ENCODE data around the gene ZCCHC2. TPM values are rescaled to one million over a fixed set of nuclear protein-coding genes. Genes with fewer than 3 reads are reported as not detected.

ZCCHC2 gene
- polyA plus RNA-seq, 1 donor, result 8.7 TPM

DNA sequence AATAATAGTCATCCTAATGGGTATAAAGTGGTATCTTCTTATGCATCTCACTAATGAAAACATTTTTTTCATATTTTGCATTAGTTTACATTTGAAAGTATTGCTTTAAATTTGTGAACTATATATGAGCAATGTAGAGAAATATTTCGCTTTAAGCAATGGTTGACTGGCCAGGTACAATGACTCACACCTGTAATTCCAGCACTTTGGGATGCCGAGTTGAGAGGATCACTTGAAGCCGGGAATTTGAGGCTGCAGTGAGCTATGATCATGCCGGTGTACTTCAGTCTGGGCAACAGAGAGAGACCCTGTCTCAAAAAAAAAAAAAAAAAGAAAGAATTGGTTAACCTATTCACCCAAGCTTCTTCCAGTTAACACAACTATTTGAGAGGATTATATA, 15.1 kb downstream of the ZCCHC2 start:
- no peak for DNase-seq (ENCODE audit: low read depth)

DNA sequence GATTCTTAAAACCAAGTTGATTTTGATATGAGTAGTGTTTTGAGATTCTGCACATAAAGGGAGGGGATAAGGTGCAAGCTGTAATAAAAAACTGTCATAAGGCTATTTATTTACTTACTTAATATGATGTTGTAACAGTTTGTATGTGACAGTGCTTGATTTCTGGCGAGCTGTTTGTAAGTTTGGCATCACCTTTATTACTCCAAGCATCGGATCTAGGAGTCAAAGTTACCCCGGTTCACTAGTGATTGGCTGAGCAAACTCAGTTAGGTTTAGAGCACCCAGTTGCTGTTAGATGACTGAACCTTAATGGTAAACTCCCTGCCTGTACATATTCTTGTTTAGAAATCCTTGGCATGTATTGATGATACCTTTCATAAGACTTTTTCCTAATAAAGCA, 16.1 kb downstream of the ZCCHC2 start:
- DNase-seq (ENCODE audit: low read depth), result no peak

DNA sequence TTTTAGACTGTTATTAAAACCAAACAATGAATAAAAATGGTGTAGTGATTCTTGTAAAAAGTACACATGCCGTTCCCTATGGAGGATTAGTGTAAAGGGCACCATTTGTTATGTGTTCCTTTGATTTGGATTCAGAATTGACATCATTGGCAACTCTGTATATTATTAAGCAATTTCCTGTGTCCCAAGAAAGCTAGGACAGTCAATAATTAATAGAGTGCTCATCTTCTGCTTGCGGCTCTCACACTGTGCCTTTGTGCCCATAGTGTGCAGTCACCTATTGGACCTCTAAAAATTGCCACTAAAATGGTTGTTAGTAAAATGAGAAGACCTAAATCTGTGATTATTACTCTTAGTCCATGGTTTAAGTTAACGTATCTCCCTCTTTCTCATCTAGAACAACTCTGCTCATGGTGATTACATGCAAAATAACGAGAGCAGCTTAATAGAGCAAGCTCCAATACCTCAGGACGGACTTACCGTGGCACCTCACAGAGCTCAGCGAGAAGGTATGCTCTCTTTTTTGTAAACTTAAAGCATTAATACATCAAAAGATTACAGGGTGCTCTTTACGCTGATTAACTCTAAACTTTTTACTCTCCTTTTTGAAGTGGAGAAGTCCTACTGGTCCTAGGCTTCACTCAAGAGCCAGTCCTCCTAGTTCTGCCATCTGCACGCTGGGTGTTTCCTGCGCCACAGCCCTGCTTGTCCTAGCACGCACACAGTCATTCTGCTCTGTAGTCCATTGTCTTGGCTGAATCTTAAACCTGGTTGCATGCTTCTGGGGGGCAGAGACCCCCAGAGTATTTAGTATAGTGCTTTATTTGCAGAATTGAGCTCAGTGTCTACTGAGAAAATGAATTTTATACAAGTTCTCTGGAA, 16.7 kb downstream of the ZCCHC2 start:
- no peak for DNase-seq (ENCODE audit: low read depth)

DNA sequence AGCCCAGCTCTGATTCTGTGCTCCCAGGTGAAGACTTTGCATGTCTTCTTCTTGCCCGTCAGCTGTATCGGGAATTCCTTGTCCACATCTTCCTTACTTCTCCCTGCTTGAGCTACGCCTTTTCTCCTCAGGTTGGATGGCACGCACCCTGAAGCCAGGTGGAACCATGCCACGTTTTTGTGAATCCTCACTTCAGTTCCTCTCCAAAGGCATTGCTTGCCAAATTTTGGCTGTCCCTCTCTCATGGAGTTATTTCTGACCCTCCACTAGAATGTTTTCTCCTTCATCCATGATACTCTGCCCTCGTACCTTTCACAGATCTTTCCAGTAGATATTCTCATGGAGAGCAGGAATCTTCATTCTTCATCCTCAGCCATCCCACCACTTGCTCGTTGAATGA, 20.2 kb downstream of the ZCCHC2 start:
- DNase-seq (ENCODE audit: low read depth), result no peak

DNA sequence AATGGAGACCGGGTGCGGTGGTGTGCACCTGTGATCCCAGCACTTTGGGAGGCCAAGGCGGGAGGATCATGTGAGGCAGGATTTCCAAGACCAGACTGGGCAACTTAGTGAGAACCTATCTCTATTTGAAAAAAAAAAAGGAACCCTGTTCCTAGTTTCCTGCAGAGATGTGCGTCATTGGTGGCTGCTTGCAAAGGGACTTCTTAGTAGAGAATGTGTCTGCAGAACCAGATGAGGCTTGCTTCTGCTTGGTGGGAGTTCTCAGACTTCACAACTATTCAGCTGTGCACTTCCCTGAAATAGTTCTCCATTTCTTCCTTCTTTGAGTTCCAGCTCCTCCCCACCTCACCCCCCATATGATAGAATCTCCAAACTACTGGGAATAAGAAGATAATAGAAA, 22.3 kb downstream of the ZCCHC2 start:
- no peak for DNase-seq (ENCODE audit: low read depth)

DNA sequence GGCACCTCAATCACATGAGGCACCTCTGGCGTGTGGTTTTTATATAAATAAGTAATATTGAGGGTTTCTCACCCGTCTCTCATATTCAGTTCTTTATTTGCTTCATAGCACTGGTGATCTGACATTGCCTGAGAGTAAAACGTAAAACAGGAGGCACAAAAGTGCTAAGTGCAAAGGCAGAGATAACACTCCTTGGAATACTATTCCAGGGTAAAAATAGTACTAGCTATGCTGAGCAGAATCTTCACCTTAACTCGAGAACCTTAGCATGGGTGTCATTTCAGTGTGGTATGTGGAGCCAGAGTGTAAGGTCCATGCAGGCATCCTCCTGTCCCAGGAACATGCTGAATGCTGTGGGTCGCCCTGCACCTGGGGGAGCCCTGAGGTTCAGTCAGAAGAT, 26.9 kb downstream of the ZCCHC2 start:
- no peak for DNase-seq (ENCODE audit: low read depth)

DNA sequence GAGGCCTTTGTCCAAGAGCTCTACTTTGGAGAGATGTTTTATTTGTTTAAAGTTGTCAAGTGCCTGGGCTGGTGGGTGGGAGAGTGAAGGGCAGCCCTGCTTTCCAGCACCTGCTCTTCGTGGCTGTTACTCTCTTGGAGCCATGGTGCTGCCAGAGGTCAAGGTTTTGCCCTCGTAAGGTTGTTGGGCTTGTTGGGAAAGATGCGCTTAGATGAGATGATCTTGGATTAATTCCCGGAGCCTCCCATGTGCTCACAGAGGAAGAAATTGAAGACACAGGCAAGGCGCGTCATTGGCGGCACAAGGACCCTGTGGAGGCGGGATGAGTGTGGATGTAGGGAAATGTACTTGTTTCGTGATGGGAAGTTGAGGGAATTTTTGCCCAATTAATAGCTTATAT, 27.9 kb downstream of the ZCCHC2 start:
- DNase-seq (ENCODE audit: low read depth), result no peak

DNA sequence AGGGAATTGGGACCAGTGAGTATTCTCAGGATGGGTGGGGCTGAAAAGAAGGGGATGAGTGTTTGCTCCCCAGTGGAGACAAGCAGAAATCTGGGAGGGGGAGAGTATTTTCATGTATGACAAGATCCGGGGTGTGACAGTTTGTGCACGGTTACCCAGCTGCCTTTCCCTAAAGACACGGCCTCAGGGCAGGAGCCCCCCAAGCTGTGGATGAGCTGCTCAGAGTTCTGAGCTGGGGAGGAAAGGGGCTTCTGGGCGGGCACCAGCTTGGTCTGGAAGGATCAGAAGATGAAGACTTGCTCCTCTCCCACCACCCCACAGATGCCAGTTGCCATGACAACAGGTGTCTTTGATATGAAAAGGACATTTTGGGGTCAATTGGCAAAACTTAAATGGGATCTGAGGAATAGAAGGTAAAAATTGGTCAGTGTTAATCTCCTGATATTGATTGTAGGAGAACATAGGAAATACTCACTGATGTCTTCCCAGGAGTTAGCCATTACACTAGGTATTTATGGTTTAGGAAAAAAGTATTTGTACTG, 29.2 kb downstream of the ZCCHC2 start:
- no peak for DNase-seq (ENCODE audit: low read depth)

DNA sequence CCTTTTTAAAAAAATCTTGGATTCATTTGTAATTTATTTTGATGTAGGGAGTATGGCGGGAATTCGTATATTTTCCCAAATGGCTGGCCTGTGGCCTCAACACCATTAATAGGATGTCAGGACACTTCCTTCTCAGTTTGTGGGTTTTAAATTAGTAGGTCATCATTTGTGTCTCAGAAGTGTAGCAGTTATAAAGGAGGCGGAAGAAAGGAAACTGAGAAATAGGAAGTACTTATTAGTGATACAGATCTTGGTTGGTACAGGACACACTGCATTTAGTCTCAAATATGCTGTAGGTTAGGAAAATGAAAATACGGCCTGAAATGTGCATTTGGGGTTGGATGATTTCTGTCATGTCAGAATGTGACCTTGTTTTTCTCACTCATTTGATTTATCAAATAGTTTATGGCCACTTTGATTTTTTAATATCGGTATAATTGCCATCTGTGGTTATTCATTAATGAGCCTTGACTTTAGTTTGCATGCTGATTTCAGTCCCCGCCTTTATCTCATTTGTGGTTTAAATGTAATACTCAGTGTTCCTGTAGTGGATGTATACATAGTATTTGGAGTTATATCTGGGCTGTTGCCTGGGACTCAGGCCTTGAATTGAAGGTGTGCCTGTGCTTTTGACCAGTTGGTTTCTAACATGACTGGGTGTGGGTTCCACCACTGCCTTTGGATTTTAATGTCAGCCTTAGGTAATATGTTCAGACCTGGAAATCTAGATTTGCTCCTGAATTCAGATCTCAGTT, 31.4 kb downstream of the ZCCHC2 start:
- DNase-seq (ENCODE audit: low read depth), result no peak

DNA sequence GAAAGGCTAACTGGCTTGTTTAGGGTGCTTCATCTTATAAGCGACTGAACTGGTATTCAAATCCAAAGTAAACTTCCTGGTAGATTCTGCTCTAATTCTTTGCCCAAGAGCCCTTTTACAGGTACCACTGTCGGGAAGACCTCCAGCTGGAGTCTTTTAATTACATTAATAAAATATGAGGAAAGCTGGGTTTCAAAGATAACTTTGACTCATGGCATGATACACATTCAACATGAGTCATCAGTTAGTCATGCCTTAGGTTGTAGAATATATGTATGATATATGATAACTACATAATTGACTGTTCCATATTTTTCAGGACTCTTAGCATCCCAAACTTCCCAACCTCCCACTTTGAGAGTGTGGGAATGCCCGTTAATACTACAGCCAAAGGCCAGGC, 32.3 kb downstream of the ZCCHC2 start:
- no peak for DNase-seq (ENCODE audit: low read depth)

DNA sequence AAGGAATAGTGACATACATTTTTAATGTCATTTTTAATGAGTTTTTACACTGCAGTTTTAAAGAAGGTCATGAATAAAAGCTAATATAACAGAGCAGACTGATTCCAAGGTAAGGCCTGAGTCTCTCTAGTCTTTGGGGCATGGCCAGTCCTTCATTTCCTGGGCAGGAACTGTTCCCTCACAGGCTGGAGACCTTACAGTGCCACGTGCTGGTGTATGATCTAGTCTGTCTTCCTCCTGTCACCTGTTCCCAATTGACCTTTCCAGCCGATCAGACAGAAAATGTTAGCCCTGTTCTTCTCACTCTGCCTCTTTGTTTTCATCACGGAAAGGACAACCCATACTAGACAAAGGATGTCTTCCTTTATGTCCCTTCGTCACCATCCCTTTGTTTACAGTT, 33.6 kb downstream of the ZCCHC2 start:
- no peak for DNase-seq (ENCODE audit: low read depth)

DNA sequence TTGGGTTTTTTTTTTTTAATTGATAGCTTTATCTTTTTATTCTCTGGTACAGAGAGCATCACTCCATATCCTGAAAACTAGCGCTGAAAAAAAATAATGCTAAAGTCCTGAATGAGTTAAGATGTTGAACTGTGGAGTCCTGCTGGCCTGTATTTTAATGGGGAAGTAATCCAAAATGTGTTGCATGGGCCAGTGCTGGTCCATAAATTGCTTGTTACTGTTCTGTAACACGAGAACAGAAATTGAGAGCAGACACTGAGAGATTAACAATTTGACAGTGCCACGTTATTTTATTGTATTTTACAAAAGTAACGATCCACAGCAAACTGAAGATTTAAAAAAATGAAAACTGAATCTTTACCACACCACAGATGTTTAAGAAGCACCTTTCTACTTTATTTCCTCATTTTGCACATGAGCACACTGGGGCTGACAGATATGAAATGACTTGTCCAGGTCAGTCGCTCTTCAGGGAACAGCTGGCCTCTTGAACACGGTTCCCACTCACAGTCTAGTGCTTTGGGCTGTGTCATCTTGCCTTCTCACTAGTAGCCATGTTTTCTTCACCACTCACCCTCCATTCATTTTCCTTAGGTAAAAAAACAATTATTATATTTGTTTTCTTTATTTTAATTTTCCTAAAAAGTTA, 35.3 kb downstream of the ZCCHC2 start:
- no peak for DNase-seq (ENCODE audit: low read depth)

DNA sequence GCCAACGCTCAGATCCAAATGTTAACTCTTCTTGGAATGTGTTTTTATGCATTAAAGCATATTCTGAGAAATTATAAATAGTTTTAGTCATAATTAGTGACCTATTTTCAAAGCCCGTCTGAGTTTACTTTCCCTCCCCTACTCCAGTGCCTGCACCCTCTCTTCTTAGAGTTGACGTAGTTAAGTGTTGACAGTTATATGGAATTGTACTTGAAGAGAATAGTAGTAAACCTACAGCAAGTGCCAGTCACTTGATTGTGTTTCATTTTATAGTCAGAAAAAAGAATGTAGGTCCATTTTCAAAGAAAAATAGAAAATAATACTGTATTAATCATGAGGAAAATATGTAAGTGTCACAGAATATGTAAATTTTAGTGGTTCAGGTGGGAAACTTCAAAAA, 41.2 kb downstream of the ZCCHC2 start:
- DNase-seq (ENCODE audit: low read depth), result no peak

DNA sequence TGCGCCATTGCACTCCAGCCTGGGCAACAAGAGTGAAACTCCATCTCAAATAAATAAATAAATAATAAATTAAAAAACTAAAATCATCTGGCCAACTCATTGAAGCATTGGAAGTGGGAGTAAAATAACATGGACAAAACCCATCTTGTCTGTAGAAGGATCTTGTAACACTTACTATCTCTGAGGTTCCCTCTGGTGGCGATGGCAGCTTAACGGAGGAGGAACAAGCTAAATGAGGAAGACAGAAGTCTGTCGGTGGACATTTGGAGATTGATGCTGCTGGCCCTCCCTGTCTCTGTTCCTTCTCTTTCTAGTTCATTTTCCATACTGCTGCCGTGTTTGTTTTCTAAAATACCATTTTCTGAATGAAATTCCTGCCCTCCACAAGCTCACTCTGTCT, 43.4 kb downstream of the ZCCHC2 start:
- DNase-seq (ENCODE audit: low read depth), result no peak

DNA sequence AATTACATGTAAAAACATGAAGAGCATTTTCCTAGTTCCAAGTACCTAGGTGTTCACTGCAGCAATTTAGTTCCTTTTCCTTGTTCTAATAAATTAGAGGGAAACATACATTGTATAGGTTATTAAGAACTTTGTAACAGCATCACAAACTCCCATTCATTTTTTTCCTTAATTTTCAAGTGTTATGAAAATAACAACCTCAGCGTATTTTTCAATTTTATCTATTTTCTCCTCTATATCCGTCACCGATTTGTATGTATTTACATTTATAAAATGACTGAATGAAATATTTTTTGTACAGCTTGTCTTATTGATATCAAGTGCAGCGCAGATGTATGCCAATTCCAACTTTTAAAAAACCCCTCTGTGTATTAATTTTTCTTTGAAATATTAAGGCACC, 44.0 kb downstream of the ZCCHC2 start:
- DNase-seq (ENCODE audit: low read depth), result no peak

DNA sequence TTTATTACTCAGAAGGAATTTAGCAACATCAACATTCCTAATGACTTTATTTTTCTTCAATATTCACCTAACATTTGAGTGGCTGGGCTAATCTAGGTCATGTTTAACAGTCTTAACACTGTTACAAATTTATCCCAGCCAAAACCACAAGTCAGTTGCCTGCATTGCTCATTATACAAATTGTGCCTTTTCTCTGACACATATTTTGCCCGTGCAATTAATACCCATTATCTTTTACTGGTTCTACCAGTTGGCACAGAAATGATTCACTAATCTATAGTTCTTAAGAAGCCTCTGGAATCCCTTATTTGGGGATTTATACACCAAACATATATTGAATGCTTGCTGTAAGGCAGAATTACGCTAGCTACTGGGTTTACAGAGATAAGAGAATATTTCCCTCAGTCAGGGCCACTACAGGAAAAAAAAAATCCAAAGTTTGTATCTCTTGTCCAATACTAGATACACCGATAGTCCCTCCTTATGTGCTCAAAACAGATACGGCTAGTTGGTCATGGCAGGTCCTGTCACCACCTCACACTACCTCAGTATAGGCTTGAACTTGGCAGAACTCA, 46.3 kb downstream of the ZCCHC2 start:
- no peak for DNase-seq (ENCODE audit: low read depth)

DNA sequence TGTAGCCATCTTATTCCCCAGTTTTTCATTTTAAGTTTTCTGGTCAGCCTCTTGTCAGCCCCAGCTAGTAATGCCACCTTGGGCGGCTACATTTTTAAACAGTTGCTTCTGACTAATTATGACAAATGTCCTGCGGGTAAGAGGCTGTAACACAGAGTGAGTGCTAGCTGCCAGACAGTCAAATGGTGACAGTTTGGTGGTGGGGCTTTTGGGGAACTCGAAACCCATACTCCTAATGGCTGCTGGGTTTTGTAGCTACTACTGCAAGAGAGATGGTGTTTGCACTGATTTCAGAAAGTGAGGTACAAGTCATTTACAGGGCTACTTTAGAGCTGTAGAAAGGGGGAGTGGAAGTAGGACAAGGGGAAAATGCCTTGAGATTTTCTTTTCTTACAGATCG, 48.2 kb downstream of the ZCCHC2 start:
- DNase-seq (ENCODE audit: low read depth), result no peak

DNA sequence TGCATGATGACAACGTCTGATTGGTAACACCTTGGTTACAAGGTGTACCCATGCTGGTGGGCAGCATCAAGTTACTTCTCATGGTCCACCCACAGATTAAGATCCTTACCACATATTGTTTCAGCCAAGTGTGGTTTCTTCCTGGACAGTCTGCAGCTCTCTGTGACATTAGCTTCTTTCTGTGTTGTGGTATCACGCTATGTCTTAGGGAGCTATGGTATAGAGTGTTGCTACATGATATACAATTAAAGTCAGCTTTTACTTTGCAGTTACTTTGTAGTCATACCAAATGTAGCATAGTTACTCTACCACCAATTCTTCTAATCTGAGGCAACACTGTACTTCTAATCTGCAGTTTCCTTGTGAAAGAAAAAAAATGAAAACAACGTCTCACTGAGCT, 48.8 kb downstream of the ZCCHC2 start:
- no peak for DNase-seq (ENCODE audit: low read depth)

DNA sequence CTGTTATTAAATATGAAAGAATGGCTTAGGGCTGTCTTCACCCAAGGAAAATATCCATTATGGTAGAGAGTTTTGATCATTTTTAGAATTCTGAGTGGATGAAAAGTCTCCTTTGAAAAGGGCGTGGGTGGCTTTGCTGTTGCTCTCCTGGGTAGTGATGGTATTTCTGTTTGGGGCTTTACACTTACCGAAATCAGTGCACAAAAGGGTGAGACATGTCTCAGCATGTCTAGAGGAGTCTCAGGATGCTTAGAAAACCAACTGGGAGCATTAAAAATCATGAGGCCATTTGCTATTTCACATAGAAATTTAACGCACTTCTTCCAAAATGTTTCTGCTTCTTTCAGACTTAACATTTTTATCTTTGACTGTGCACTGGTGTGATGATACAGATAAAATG, 49.6 kb downstream of the ZCCHC2 start:
- DNase-seq (ENCODE audit: low read depth), result no peak

DNA sequence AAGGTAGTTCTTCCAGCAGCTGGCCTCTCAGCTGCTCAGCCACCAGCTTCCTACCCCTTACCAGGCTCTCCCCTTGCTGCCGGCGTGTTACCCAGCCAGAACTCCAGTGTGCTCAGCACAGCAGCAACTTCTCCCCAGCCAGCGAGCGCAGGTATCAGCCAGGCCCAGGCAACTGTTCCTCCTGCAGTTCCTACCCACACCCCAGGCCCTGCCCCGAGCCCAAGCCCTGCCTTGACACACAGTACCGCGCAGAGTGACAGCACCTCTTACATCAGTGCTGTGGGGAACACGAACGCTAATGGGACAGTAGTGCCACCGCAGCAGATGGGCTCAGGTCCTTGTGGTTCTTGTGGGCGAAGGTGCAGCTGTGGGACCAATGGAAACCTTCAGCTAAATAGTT, 52.0 kb downstream of the ZCCHC2 start:
- no peak for DNase-seq (ENCODE audit: low read depth)

DNA sequence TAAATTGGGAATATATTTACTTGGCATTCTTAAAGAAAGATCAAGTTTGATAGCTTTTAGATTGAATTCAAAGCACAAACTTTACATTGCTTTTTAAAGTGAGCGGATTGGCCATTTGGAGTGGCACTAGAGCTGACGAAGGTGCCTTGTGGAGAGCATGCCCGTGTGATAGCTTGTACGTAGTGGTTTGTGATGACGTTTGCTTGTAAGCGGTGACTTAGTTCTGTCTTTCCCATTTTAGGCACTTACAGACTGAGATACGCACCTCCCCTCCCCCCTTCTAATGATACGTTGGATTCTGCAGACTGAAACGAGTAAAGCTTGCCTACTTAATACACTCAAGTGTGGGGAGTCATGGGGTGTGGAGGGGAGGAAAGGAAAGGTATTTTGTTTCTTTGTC, 53.4 kb downstream of the ZCCHC2 start:
- no peak for DNase-seq (ENCODE audit: low read depth)

DNA sequence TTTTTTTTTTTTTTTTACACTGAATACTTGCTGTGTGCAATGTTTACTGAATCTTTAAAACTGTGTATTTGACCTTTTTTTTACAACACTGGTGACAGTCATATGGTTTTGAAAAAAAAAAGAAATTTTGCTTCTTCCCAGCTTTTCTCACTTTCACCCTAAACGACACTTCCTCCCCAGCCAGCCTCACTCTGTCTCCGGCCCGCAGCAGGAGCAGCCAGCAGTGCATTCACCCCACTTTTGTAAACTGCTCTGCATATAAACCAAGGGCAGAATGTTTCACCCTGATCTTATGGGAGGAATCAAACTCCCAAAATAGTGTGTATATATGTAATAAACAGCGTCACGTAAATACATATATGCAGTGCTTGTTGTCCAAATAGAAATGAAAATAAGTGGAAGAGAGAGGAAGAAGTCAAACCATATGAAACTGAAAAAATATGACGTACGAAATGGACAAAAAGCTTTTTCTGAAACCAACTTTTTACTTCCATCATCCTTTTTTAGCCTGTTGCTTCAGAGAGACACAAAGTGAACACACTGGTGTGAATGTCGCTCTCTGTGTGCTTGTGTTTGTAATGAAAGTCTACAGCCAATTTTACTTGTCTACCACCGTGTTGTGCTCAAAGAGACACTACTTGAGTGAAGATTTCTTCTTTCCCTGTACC, 54.2 kb downstream of the ZCCHC2 start:
- DNase-seq (ENCODE audit: low read depth), result no peak

Measured in forelimb muscle (tissue), 1 donor.